GM23248 (cell line): ENCODE measurements around the gene ANTXR2. TPM values are rescaled to one million over a fixed set of nuclear protein-coding genes. Genes with fewer than 3 reads are reported as not detected.
A peak's percentile ranks its signal among the peaks of the same experiment; 100 is the strongest.

Experiments
- DNase-seq: peaks from one replicate; pipeline ENCODE4 v3.0.0-alpha.2; 2015
- H2AFZ ChIP-seq: fragments of 200-600 bp; sonication (generic); 2 replicates; pipeline ENCODE4 v1.6.1; 2016; ENCODE audit warnings: antibody characterized with exemption
- H3F3A ChIP-seq: fragments of 200-600 bp; sonication (generic); 2 replicates; pipeline ENCODE4 v1.6.1; 2016; ENCODE audit warnings: mild to moderate bottlenecking, antibody characterized with exemption, mixed run types; ENCODE audit not compliant: insufficient read depth
- H3K27ac ChIP-seq: fragments of 200-600 bp; sonication (generic); 2 replicates; pipeline ENCODE4 v1.5.1; 2016; ENCODE audit warnings: mild to moderate bottlenecking
- H3K27me3 ChIP-seq: fragments of 200-600 bp; sonication (generic); replicated peaks from 2 replicates; pipeline ENCODE4 v1.6.1; 2016; ENCODE audit warnings: mild to moderate bottlenecking; ENCODE audit not compliant: insufficient read depth
- H3K36me3 ChIP-seq: fragments of 200-600 bp; sonication (generic); 2 replicates; pipeline ENCODE4 v1.6.1; 2016; ENCODE audit warnings: low read depth, mild to moderate bottlenecking
- H3K4me1 ChIP-seq: fragments of 200-600 bp; sonication (generic); 2 replicates; pipeline ENCODE4 v1.6.1; 2016; ENCODE audit warnings: mild to moderate bottlenecking; ENCODE audit not compliant: insufficient read depth
- H3K4me2 ChIP-seq: fragments of 200-600 bp; sonication (generic); one replicate; pipeline ENCODE4 v1.6.1; 2016; ENCODE audit warnings: mild to moderate bottlenecking; ENCODE audit not compliant: unreplicated experiment
- H3K4me3 ChIP-seq: fragments of 200-600 bp; sonication (generic); 2 replicates; pipeline ENCODE4 v1.5.1; 2016; ENCODE audit warnings: mild to moderate bottlenecking
- H3K79me2 ChIP-seq: fragments of 200-600 bp; sonication (generic); 2 replicates; pipeline ENCODE4 v1.6.1; 2016; ENCODE audit warnings: mild to moderate bottlenecking; ENCODE audit not compliant: insufficient read depth
- H3K9ac ChIP-seq: fragments of 200-600 bp; sonication (generic); 2 replicates; pipeline ENCODE4 v1.6.1; 2016; ENCODE audit warnings: mild to moderate bottlenecking
- H3K9me2 ChIP-seq: fragments of 200-600 bp; sonication (generic); 2 replicates; pipeline ENCODE4 v1.6.1; 2016; ENCODE audit warnings: mixed run types, mild to moderate bottlenecking, moderate library complexity; ENCODE audit not compliant: insufficient read depth
- H3K9me3 ChIP-seq: fragments of 200-600 bp; sonication (generic); one replicate; pipeline ENCODE4 v1.6.1; 2017; ENCODE audit warnings: low read depth
- H4K20me1 ChIP-seq: fragments of 200-600 bp; sonication (generic); 2 replicates; pipeline ENCODE4 v1.6.0; 2016; ENCODE audit not compliant: insufficient read depth
- EZH2 ChIP-seq: fragments of 200-600 bp; sonication (generic); IDR thresholded peaks from 2 replicates; pipeline ENCODE4 v1.6.1; 2018; ENCODE audit warnings: antibody characterized with exemption, mild to moderate bottlenecking; ENCODE audit not compliant: insufficient read depth, poor library complexity, severe bottlenecking
- EZH2phosphoT487 ChIP-seq: fragments of 200-600 bp; sonication (generic); IDR thresholded peaks from 2 replicates; pipeline ENCODE4 v1.6.1; 2018; ENCODE audit warnings: antibody characterized with exemption, moderate library complexity, mild to moderate bottlenecking, low read depth; ENCODE audit not compliant: insufficient read depth
- WGBS, 2 experiments: methylation state at CpG; one replicate each; pipeline ENCODE4 v1.1.6; 2015 to 2017; ENCODE audit warnings: low lambda C conversion rate in 2 of 2, low coverage in 1 of 2; ENCODE audit errors: missing lambda C conversion rate in 2 of 2; 5-methylcytosine and 5-hydroxymethylcytosine counted together
- in situ Hi-C: fragments of 300-500 bp; cut with MboI; formaldehyde crosslinking; loops from 2 replicates; pipeline ENCODE4 v1.15.0; 2020
- polyA plus RNA-seq: library from polyadenylated mRNA; unstranded; fragments of >200 nt; fragmentation: Nextera tagmentation; extraction: Ambion mirVana; gene quantifications from 2 replicates; pipeline ENCODE4 v1.2.1, GENCODE V29; 2016
- total RNA-seq: library from RNA; depleted of rRNA; stranded (reverse); fragments of >200 nt; shearing (Covaris generic); gene quantifications from 2 replicates; pipeline ENCODE4 v1.2.3, GENCODE V29; 2014

Gene ANTXR2
- total and polyA plus RNA-seq, 2 experiments from 2014 or later, result 77.2 to 87.5 TPM

GRCh38 chr4:79922011-79922410 is 151.0 kb downstream of the ANTXR2 start:
- H3K36me3 ChIP-seq, result no peaks in the 10 kb centered on the region
- no peaks in the 10 kb centered on the region for H3K79me2 ChIP-seq
- in situ Hi-C loops, result no loop called here
- no peaks in the 10 kb centered on the region for H3K27me3 ChIP-seq
- TF ChIP-seq EZH2phosphoT487 (no peak), EZH2 (no peak)
- no peaks in the 10 kb centered on the region for H3F3A ChIP-seq
- H3K9me3 ChIP-seq, result no peaks in the 10 kb centered on the region
- H3K4me1 ChIP-seq, result no peaks in the 10 kb centered on the region
- no peak overlapping the region for H3K27ac ChIP-seq
- no peak for DNase-seq
- H3K4me2 ChIP-seq, result no peak overlapping the region
- H2AFZ ChIP-seq, result no peak overlapping the region
- no peak overlapping the region for H3K9ac ChIP-seq
- no peaks in the 10 kb centered on the region for H3K9me2 ChIP-seq
- WGBS, 2 experiments, result 96 to 98% methylated on average over 1 of the region's 1 CpG
- H4K20me1 ChIP-seq, result no peaks in the 10 kb centered on the region
- no peak overlapping the region for H3K4me3 ChIP-seq

- Histone ChIP-seq H3K27ac (no peak overlapping the region), H3F3A (no peaks in the 10 kb centered on the region), H2AFZ (no peak overlapping the region), H3K4me3 (no peak overlapping the region), H3K79me2 (no peaks in the 10 kb centered on the region), H3K4me2 (no peak overlapping the region), H3K9me2 (no peaks in the 10 kb centered on the region), H3K4me1 (no peaks in the 10 kb centered on the region), H3K9ac (no peak overlapping the region), H3K36me3 (no peaks in the 10 kb centered on the region), H3K9me3 (no peaks in the 10 kb centered on the region), H4K20me1 (no peaks in the 10 kb centered on the region), H3K27me3 (no peaks in the 10 kb centered on the region)
- in situ Hi-C loops, result no loop called here
- no peak for DNase-seq
- TF ChIP-seq EZH2 (no peak), EZH2phosphoT487 (no peak)
- 70 to 77% methylated on average over 3 of the region's 3 CpGs for WGBS, 2 experiments
These were observed 152.7 kb downstream of the ANTXR2 start for GRCh38 chr4:79920163-79920853.

GRCh38 chr4:79918292-79918691 is 154.7 kb downstream of the ANTXR2 start:
- DNase-seq, result no peak
- Histone ChIP-seq H4K20me1 (no peaks in the 10 kb centered on the region), H2AFZ (no peak overlapping the region), H3K9ac (no peak overlapping the region), H3K4me3 (no peak overlapping the region), H3K79me2 (no peaks in the 10 kb centered on the region), H3F3A (no peaks in the 10 kb centered on the region), H3K36me3 (no peaks in the 10 kb centered on the region), H3K27me3 (no peaks in the 10 kb centered on the region), H3K4me1 (peaks cover 7% of the 10 kb centered on the region), H3K27ac (no peak overlapping the region), H3K9me2 (no peaks in the 10 kb centered on the region), H3K9me3 (no peaks in the 10 kb centered on the region), H3K4me2 (no peak overlapping the region)
- TF ChIP-seq EZH2phosphoT487, result no peak
- no peak for TF ChIP-seq EZH2
- WGBS, 2 experiments, result 84 to 93% methylated on average over 3 of the region's 3 CpGs
- in situ Hi-C loops, result no loop called here

- H3K9me2 ChIP-seq, result no peaks in the 10 kb centered on the region
- no peaks in the 10 kb centered on the region for H3F3A ChIP-seq
- no peaks in the 10 kb centered on the region for H4K20me1 ChIP-seq
- no peaks in the 10 kb centered on the region for H3K27me3 ChIP-seq
- no peak for TF ChIP-seq EZH2
- no peak for TF ChIP-seq EZH2phosphoT487
- H3K4me2 ChIP-seq, result no peak overlapping the region
- no peak overlapping the region for H3K9ac ChIP-seq
- no peak overlapping the region for H3K4me3 ChIP-seq
- in situ Hi-C loops, result no loop called here
- H3K4me1 ChIP-seq, result peaks cover 11% of the 10 kb centered on the region
- 95 to 100% methylated on average over 1 of the region's 1 CpG for WGBS, 2 experiments
- no peaks in the 10 kb centered on the region for H3K79me2 ChIP-seq
- H3K27ac ChIP-seq, result no peak overlapping the region
- H2AFZ ChIP-seq, result no peak overlapping the region
- no peaks in the 10 kb centered on the region for H3K9me3 ChIP-seq
- peak; percentile 66 for DNase-seq
- no peaks in the 10 kb centered on the region for H3K36me3 ChIP-seq
These were observed 155.8 kb downstream of the ANTXR2 start for GRCh38 chr4:79917246-79917645.

- no peaks in the 10 kb centered on the region for H3K27me3 ChIP-seq
- H3K9me2 ChIP-seq, result no peaks in the 10 kb centered on the region; the same call in 1 of the 2 replicates
- no peak overlapping the region for H3K27ac ChIP-seq
- TF ChIP-seq EZH2 (no peak), EZH2phosphoT487 (no peak)
- H3K4me3 ChIP-seq, result no peak overlapping the region
- no peak overlapping the region for H3K4me2 ChIP-seq
- H4K20me1 ChIP-seq, result no peaks in the 10 kb centered on the region
- in situ Hi-C loops, result no loop called here
- H2AFZ ChIP-seq, result no peak overlapping the region
- peaks cover 11% of the 10 kb centered on the region for H3K4me1 ChIP-seq
- no peaks in the 10 kb centered on the region for H3K36me3 ChIP-seq
- no peak for DNase-seq
- no peak overlapping the region for H3K9ac ChIP-seq
- 96 to 97% methylated on average over 3 of the region's 3 CpGs for WGBS, 2 experiments
- no peaks in the 10 kb centered on the region for H3F3A ChIP-seq
- H3K9me3 ChIP-seq, result no peaks in the 10 kb centered on the region
- no peaks in the 10 kb centered on the region for H3K79me2 ChIP-seq
These were observed 157.8 kb downstream of the ANTXR2 start for GRCh38 chr4:79915246-79915645.
